Keratinocyte (primary cell): Measurements from ENCODE around the gene PDS5B. TPM values are rescaled to one million over a fixed set of nuclear protein-coding genes. Genes with fewer than 3 reads are reported as not detected.
"Not testable (repeated sequence)": the region's sequence is repeated elsewhere in the genome, so short reads cannot be mapped to it uniquely, and the experiment has no call there.

Source experiments
- DNase-seq: peaks from one replicate; pipeline ENCODE4 v3.0.0-alpha.2; 2011; ENCODE audit warnings: low read depth, missing footprints, low spot score
- FAIRE-seq: peaks from 2 replicates; lab custom pipeline; 2011; peaks lifted over from hg19 to GRCh38; lab: Jason Lieb, UNC
- H2AFZ ChIP-seq: 2 replicates; pipeline ENCODE4 v1.6.0; 2012; ENCODE audit warnings: low read length, control low read depth, inconsistent platforms; ENCODE audit not compliant: control insufficient read depth
- H3K27ac ChIP-seq: 2 replicates; pipeline ENCODE4 v1.5.1; 2011; ENCODE audit warnings: low read length; ENCODE audit not compliant: control insufficient read depth, insufficient read depth
- H3K27me3 ChIP-seq: 3 replicates; pipeline ENCODE4 v1.6.0; 2011; ENCODE audit warnings: low read length; ENCODE audit not compliant: control insufficient read depth, insufficient read depth; ENCODE audit errors: extremely low read depth
- H3K36me3 ChIP-seq, 2 experiments: 2 replicates in 1 of 2; 3 replicates in 1 of 2; pipeline ENCODE4 v1.5.1; 2011; ENCODE audit warnings: low read length in 2 of 2, mild to moderate bottlenecking in 1 of 2; ENCODE audit not compliant: control insufficient read depth in 2 of 2, insufficient read depth in 2 of 2; ENCODE audit errors: extremely low read depth in 1 of 2
- H3K4me1 ChIP-seq: 3 replicates; pipeline ENCODE4 v1.5.1; 2011; ENCODE audit warnings: low read length; ENCODE audit not compliant: control insufficient read depth, insufficient read depth; ENCODE audit errors: extremely low read depth
- H3K4me2 ChIP-seq: 3 replicates; pipeline ENCODE4 v1.6.0; 2011; ENCODE audit warnings: low read depth, low read length; ENCODE audit not compliant: control insufficient read depth, insufficient read depth; ENCODE audit errors: extremely low read depth
- H3K4me3 ChIP-seq, 3 experiments: fragments of 200-600 bp in 1 of 3; sonication (generic) in 1 of 3; 2 replicates in 2 of 3; 3 replicates in 1 of 3; pipeline ENCODE4 v1.5.1; 2011 to 2016; ENCODE audit warnings: low read length in 3 of 3, mild to moderate bottlenecking in 3 of 3, control low read depth in 2 of 3, inconsistent platforms in 1 of 3, low read depth in 1 of 3, mixed read lengths in 1 of 3, mixed run types in 1 of 3, moderate library complexity in 1 of 3; ENCODE audit not compliant: control insufficient read depth in 2 of 3, insufficient read depth in 2 of 3; ENCODE audit errors: extremely low read depth in 1 of 3
- H3K79me2 ChIP-seq: 2 replicates; pipeline ENCODE4 v1.6.0; 2012; ENCODE audit warnings: low read length; ENCODE audit not compliant: control insufficient read depth, insufficient read depth
- H3K9ac ChIP-seq: 3 replicates; pipeline ENCODE4 v1.6.0; 2011; ENCODE audit warnings: low read length; ENCODE audit not compliant: control insufficient read depth, insufficient read depth; ENCODE audit errors: extremely low read depth
- H3K9me1 ChIP-seq: 3 replicates; pipeline ENCODE4 v1.6.0; 2011; ENCODE audit warnings: low read length; ENCODE audit not compliant: control insufficient read depth, insufficient read depth; ENCODE audit errors: extremely low read depth
- H3K9me3 ChIP-seq: 2 replicates; pipeline ENCODE4 v1.5.1; 2012; ENCODE audit warnings: low read depth, low read length; ENCODE audit not compliant: control insufficient read depth
- H4K20me1 ChIP-seq: 3 replicates; pipeline ENCODE4 v1.6.0; 2011; ENCODE audit warnings: low read length; ENCODE audit not compliant: control insufficient read depth, insufficient read depth; ENCODE audit errors: extremely low read depth
- EZH2 ChIP-seq: IDR thresholded peaks from one replicate; pipeline ENCODE4 v1.6.1; 2012; ENCODE audit warnings: inconsistent platforms, mild to moderate bottlenecking, low read length, moderate library complexity
- dilution Hi-C: fragments of 300-500 bp; cut with MboI; formaldehyde crosslinking; loops from one replicate; pipeline ENCODE4 v1.7.0; 2020; ENCODE audit warnings: low sequenced_read_pairs; ENCODE audit not compliant: extremely low pct_ligation_motif_present
- polyA plus RNA-seq, 5 experiments: library from polyadenylated mRNA; depleted of rRNA in 3 of 5; stranded (reverse) in 3 of 5; stranded (forward) in 1 of 5; unstranded in 1 of 5; fragments of >200 nt; gene quantifications; 1 replicate in 1 of 5; 2 replicates in 3 of 5; 3 replicates in 1 of 5; pipeline versions ENCODE4 v1.2.1 to v1.2.3, GENCODE V29; 2011 to 2012; ENCODE audit warnings: missing spikeins in 2 of 5, low read depth in 1 of 5, low replicate concordance in 1 of 5
- TF ChIP-seq, protein P1 (sequence below), 3 experiments: IDR thresholded peaks in 1 of 3; conservative IDR thresholded peaks in 1 of 3; optimal IDR thresholded peaks in 1 of 3; 2 replicates in 2 of 3; 3 replicates in 1 of 3; pipeline versions ENCODE3 to v1.5.1; 2011; ENCODE audit warnings: low read length in 3 of 3, mild to moderate bottlenecking in 3 of 3, moderate library complexity in 2 of 3, control low read depth in 1 of 3, inconsistent platforms in 1 of 3; ENCODE audit not compliant: insufficient read depth in 2 of 3; ENCODE audit errors: extremely low read depth in 1 of 3

The PDS5B gene
- polyA plus RNA-seq, 1 donor (not counting 4 experiments of a cell fraction or from before 2014, with no cell fraction given): 6.9 TPM

DNA sequence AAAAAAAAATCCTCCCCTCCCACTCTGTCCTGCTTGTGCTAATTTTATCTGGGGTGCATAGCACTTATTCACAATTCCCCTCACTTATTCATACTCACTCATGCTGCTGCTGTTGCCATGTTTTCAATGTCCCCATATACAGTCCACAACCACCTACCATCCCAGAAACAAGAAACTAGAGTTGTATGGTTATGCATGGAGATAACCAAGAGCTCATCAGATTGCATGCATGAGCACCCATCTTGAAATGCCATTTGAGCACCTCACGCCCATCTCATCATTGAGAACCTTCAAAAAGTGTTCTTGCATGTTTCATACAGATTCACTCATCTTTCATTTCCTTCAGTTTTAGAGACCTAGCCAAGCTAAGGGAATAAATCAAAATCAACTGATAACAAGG lies 32.5 kb upstream of the PDS5B start:
- H4K20me1 ChIP-seq: no peaks in the 10 kb centered on the region
- dilution Hi-C loops: no loop called here
- no peak for DNase-seq
- H3K79me2 ChIP-seq: no peaks in the 10 kb centered on the region
- H3K9me3 ChIP-seq: no peaks in the 10 kb centered on the region
- H3K4me1 ChIP-seq: no peaks in the 10 kb centered on the region
- H2AFZ ChIP-seq: no peak overlapping the region
- H3K9ac ChIP-seq: no peak overlapping the region
- no peaks in the 10 kb centered on the region for H3K36me3 ChIP-seq
- no peak overlapping the region for H3K4me3 ChIP-seq
- FAIRE-seq: no peak
- H3K27ac ChIP-seq: no peak overlapping the region
- H3K9me1 ChIP-seq: no peaks in the 10 kb centered on the region
- H3K27me3 ChIP-seq: no peaks in the 10 kb centered on the region
- TF ChIP-seq, protein P1, sequence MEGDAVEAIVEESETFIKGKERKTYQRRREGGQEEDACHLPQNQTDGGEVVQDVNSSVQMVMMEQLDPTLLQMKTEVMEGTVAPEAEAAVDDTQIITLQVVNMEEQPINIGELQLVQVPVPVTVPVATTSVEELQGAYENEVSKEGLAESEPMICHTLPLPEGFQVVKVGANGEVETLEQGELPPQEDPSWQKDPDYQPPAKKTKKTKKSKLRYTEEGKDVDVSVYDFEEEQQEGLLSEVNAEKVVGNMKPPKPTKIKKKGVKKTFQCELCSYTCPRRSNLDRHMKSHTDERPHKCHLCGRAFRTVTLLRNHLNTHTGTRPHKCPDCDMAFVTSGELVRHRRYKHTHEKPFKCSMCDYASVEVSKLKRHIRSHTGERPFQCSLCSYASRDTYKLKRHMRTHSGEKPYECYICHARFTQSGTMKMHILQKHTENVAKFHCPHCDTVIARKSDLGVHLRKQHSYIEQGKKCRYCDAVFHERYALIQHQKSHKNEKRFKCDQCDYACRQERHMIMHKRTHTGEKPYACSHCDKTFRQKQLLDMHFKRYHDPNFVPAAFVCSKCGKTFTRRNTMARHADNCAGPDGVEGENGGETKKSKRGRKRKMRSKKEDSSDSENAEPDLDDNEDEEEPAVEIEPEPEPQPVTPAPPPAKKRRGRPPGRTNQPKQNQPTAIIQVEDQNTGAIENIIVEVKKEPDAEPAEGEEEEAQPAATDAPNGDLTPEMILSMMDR (optimal IDR thresholded peaks at IDR 0.05 in 1 of 3, IDR thresholded peaks at IDR 0.05 in 1 of 3, conservative IDR thresholded peaks at IDR 0.05 in 1 of 3; ENCODE audit: extremely low read depth in 1 of 3, insufficient read depth in 2 of 3, low read length in 3 of 3): no peak
- TF ChIP-seq EZH2: no peak
- H3K4me2 ChIP-seq: no peak overlapping the region

- Histone ChIP-seq H4K20me1 (no peaks in the 10 kb centered on the region), H3K9me1 (no peaks in the 10 kb centered on the region), H3K27ac (no peak overlapping the region), H3K4me2 (no peak overlapping the region), H3K4me3 (no peak overlapping the region), H3K9me3 (no peaks in the 10 kb centered on the region), H3K36me3 (no peaks in the 10 kb centered on the region), H3K9ac (no peak overlapping the region), H2AFZ (no peak overlapping the region), H3K27me3 (no peaks in the 10 kb centered on the region), H3K79me2 (no peaks in the 10 kb centered on the region), H3K4me1 (no peaks in the 10 kb centered on the region)
- dilution Hi-C loops: no loop called here
- DNase-seq (no peak), FAIRE-seq (no peak)
- TF ChIP-seq EZH2: no peak
- TF ChIP-seq, protein P1 (optimal IDR thresholded peaks at IDR 0.05 in 1 of 3, IDR thresholded peaks at IDR 0.05 in 1 of 3, conservative IDR thresholded peaks at IDR 0.05 in 1 of 3; ENCODE audit: extremely low read depth in 1 of 3, insufficient read depth in 2 of 3, low read length in 3 of 3): no peak
Measured at GRCh38 chr13:32555613-32556012, 30.6 kb upstream of the PDS5B start.

- H3K9ac ChIP-seq, H2AFZ ChIP-seq, DNase-seq, H3K4me2 ChIP-seq, H3K27ac ChIP-seq, dilution Hi-C loops, H3K79me2 ChIP-seq, H3K27me3 ChIP-seq, H3K4me1 ChIP-seq, FAIRE-seq, H3K4me3 ChIP-seq, H4K20me1 ChIP-seq, H3K9me3 ChIP-seq, H3K36me3 ChIP-seq, H3K9me1 ChIP-seq: not testable (repeated sequence)
Measured at GRCh38 chr13:32560842-32561241, 25.4 kb upstream of the PDS5B start.

DNA sequence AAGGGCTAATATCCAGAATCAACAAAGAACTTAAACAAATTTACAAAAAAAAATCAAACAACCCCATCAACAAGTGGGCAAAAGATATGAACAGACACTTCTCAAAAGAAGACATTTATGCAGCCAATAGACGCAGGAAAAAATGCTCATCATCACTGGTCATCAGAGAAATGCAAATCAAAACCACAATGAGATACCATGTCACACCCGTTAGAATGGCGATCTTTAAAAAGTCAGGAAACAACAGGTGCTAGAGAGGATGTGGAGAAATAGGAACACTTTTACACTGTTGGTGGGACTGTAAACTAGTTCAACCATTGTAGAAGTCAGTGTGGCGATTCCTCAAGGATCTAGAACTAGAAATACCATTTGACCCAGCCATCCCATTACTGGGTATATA lies 10.6 kb upstream of the PDS5B start:
- H4K20me1 ChIP-seq, H2AFZ ChIP-seq, FAIRE-seq, H3K4me1 ChIP-seq, dilution Hi-C loops, H3K9me3 ChIP-seq, H3K27me3 ChIP-seq, H3K27ac ChIP-seq, H3K36me3 ChIP-seq, H3K4me3 ChIP-seq, H3K9ac ChIP-seq, H3K4me2 ChIP-seq, DNase-seq, H3K9me1 ChIP-seq, H3K79me2 ChIP-seq: not testable (repeated sequence)
